Stimulated activated CD4-positive, alpha-beta T cell treated with anti-CD3 and anti-CD28 coated beads, Interleukin-2, amount 100 ng/mL, for 4 hours (primary cell): ENCODE data around the gene NISCH.
A peak's percentile ranks its signal among the peaks of the same experiment; 100 is the strongest.

Experiments used
- DNase-seq: peaks from one replicate; pipeline ENCODE4 v3.0.0-alpha.2; 2020; ENCODE audit warnings: low read depth

NISCH gene

DNA sequence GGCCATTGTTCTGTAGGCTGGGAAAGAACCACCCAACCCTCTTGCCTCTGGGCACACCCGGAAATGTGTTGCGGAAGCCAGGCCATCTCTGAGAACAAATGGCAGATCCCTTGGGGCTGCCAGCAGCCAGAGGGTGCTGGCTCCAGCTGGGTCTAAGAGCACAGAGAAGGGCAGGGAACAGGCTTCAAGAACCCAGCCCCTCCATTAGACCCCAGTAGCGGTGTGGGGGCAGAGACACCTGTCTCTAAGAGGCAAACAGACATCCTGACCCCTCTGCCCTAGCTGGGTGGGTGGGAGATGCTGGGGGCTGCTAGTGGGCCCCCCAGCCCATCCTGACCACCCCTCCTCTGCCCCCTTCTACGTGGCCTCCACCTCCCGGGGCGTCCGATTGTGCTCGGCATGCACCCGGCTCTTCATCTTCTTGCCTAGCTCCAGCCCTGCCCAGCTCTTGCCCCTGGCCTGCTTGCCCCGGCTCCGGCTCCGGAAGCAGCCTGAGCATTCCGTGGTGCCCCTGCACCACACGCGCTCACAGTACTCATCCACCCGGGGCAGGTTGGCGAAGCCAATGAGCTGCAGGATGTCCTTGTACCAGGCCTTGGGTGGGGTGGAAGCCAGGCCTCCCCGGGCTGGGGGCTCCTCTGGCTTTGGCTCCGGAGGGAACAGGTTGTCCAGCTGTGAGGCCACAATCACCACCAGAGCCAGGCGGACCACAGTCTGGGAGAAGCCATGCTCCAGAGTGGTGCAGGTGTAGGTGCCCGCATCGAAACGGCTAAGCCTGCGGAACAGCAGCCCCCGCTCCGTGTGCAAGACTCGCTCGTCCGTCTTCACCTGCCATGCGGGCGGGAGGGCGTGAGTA is 19.9 kb upstream of the NISCH start:
- no peak for DNase-seq

DNA sequence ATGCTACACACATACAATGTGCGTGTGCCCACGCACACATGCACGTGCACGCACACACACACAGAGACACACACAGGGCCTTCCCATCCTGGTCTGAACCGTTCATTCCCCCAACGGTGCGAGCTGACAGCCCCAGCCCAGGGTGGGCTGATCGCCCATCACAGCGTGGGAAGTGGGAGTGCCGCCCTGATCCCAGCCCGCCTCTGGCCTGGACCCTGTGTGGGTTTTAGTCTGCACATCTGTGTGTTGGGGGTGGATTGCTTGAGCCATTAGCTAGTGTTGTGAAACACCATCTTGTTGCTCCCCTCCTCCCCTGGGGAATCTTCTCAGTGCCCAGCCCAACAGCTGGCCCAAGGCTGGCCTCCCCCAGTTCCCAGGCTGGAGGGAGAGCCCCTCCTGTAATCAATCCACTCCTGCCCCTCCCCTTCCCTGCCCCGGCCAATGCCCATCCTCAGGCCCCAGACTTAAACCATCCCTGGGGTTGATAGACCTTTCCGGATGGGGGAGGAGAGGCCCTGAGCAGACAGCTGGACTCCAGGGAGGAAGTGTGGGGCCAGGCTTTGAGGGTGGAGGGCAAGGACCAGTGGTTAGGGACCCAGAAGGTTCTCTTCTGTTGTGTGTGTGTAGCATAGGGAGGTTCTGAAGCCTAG is 18.8 kb upstream of the NISCH start:
- DNase-seq = no peak

DNA sequence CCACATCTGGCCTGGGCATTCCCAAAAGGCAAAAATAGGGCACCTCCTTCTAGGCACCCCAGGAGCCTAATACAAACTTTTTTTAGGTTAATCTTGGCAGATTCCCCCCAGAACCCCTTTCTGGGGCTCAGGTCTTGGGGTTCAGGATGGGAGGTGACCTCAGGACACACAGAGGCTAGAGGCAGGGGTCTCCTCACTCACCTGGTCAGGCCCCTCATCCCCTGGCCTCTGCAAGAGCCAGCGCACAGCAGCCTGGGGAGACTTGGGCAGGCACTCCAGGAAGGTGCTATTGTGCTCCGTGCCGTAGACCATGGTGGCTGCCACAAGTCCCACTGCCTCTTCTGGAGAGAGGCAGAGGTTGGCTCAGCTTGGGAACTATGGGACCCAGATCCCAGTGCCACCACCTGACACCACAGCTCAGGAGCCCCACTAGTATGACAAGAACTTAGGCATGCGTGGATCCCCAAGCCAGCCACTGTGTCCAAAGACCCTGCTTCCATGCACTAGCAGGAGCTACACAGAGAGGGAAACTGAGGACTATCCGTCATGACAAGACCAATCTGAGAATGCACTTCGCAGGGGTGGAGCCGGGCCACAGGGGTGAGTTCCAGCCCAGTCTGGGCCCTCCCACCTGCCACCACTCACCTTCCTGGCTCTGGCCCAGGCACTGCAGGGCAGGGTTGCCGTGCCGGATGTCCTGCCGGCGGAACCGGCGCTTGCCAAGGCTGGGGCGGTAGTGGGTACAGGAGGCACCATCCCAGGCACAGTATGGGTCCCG is 17.9 kb upstream of the NISCH start:
- DNase-seq = no peak

DNA sequence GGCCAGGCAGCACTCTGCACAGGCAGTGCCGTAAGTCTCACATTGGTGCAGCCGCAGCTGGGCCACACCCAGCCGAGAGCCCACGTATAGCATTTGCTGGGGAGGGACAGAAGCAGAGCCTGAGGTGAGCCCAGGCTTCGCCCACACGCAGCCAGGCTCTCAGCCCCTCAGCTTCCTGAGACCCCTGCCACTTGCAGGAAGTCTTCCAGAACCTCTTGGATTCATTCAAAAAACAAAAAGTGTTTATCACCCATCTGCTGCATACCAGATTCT is 17.4 kb upstream of the NISCH start:
- no peak for DNase-seq

DNA sequence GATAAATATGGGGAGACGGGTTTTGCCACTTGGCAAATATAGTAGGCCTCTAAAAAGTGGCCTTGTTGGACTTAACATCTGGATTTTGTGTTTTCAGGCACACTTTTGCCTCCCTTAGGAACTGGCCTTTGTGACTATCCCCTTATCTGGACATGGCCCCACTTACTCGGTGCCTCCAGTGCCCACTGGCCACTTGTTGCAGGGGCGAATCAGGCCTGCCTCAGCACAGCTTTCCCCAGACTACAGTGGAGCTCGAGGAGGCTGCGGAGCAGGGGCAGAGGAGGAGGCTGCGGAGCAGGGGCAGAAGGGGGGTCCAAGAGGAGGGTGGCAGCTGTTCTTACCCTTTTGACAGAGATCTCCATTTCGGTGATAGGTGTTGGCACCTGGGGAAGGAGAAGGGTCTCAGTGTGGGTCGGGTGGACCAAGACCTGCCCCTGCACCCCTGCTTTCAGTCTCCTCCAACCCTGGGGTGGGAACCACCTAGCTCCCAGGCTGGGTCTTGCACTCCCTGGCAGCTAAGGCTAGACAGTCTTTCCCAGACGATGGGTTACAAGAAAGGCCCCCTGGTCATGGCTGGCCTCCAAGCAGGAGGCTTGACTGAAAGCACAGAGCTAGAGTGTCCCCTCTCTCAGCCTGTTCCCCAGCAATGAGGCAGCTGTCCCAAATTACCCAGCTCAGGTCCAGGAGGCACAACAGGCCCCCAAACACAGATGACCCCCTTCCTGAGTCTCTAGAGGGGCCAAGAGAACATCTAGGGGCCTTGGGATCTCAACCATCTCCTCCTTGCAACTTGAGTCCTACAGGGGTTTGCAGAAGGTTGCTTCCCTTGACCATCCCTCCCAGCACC is 16.6 kb upstream of the NISCH start:
- no peak for DNase-seq

DNA sequence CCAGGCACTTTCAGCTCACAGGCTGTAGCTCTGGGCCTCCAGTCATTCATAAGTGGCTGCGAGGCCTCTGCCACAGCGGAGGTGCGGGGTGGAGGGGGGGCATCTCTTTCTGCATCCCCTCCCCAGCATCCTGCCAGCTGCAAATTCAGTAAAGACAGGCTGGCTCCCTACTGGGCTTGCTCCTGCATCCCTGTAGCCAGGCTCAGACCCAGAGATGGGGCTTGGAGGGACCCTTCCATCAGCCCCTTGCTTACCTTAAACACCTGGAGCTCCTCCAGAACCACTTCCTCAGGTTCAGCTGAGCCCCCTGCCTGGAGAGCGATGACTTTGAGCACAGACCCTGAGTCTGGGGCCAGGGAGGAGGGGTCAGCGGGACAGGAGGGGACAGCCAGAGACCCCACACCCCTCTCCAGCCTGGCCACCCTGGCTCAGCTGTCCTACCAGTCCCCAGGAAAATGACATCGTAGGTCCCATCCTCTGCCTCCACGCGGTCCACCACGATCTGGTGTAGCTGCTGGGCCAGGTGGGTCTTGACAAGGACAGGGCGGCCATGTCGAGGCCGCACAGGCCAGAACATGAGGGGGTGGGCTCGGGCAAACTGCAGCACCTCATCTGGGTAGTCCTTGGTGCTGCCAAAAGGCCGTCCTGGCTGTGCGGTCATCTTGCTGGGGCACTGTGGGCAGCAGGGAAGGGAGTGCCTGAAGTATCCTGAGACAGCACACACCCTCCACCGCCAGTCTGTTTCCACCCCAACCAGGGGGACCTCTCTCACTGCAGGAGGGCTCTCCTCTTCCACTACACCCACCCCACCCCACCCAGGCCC is 15.8 kb upstream of the NISCH start:
- DNase-seq = no peak

DNA sequence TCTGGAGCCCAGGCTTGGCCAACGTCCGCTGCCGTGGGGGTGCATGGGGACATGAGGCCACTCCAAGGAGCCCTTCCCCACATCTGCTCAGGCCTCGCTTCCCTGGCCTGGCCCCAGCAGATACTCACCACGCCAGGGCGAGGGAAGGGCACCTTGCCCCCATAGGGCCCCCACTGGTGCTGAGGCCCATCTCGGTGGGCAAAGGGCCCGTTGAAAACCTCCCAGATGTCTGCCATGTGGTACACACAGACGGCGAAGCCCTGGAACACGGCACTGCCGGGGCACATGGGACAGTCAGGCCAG is 15.2 kb upstream of the NISCH start:
- no peak for DNase-seq

DNA sequence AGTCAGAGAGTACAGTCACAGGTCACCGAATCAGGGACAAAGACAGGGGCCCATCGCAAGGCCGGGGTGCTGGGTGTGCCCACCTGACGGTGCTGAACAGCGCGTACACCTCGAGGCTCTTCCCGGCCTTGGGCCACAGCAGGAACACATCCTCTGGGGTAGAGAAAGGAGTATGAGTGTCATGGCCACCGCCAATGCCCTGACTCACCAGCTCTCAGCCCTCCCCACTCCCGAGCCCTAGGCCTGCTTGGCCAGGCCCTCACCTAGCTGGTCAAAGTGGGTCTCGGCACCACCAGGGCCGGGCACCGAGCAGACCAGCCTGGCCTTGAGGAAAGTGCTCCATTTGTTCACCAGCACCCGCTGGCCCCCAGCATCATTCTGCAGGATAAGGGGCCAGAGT is 14.7 kb upstream of the NISCH start:
- no peak for DNase-seq

DNA sequence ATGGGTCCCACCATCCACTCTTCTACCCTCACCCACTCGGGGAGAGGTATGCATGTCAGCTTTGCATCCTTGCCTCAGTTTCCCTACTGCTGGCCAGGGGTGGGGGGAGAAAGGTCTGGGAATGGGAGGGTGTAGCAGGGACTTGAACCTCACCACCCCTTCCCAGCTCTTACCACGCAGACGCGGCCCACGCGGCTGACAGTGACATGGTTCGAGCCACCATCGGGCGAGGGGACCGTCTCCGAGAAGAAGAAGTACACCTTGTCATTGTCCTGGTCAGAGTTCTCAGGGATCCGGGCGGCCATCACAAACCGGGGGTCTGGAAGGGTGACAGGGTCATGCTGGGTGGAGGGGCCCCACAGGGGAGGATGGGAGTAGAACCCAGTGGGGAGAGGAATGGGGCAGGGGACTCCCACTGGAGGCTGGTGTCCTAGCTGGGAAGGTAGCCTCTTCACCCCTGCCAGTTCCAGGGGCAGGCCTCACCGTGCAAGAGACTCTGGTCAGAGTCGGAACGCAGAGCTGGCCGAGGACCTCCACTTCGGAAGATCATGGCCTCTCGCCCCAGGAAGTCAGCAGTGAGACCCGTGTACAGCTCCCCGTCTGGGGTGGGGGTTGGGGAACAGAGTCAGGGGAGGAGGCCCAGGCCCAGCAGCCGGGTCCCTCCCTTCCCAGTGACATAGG is 14.2 kb upstream of the NISCH start:
- DNase-seq = no peak

DNA sequence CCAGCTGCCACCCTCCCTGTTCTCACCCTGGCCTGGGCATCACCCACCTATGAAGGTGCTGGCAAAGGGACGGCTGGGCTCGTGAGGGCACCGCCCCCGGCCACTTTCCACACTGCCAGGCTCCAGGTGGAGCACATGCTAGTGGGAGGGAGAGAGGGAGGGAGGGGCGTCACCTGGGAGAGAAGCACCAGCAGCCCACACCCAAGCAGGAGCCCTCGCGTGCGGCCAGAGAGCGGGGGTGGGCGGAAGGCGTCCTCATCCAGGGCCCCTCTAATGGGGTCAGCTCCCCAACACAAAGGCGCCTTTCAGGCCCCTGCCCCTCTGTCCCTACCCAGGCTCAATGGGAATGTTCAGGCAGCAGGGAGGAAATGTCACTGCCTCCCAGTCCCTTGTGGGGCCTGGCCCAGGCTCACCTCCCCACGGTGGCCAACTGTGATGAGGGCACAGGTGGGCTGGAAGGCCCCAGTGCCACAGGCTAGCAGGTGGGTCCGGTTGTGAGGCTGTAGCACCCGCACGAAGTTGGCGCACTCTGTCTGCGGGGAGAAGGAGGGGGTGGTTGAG is 13.6 kb upstream of the NISCH start:
- DNase-seq = no peak

DNA sequence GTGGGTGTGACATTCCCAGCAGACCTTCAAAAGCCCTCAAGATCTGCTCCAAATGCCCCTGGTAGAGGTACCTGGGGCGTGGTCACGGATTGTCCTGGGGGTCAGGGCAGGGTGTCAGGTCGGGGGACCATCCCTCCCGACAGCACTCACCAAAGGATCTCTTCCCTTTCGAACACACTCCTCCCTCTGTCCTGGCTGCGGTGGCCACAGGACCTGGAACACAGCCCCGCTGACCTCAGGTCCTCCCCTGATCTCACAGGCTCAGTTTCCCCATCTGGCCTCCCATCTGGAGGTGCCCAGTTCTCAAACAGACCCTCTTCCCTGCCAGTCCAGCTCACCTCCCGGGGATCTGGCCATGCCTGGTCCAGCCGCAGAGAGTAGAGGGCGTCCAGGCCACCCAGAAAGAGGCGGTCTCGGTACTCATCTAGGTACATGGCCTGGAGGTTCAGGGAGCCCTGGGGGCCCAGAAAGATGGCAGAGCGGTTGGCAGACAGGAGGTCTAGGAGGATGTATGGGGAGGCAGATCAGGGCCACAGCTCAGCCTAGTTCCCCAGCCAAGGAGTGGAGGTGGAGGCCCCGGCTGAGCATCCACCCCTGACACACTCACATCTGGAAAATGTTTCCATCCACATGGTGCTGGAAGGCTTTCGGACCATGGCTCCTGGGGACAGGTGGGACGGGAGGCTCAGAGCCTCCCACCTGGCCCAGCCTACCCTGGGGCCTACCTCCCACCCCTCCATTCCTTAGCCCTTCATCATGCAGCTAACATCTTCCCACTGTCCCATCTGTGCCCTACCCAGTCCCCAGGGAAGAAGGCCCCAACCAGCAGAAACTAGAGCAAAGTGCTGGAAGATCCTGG is 12.8 kb upstream of the NISCH start:
- DNase-seq = no peak

DNA sequence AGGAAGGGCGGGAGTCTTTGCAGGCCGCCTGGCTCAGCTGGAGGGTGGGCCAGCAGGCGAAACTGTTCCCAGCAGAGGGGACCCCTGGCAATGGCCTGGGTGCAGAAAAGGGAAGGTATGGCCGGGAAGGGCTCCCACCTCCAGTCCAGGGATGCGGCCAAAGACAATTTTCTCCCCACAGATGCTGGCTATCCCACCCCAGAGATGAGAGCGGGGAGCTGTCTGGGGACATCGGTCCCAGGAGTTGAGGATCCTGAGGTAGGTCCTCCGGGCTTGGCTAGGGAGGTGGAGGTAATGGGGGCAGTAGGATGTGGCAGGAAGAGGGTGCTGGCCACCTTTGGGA is 12.2 kb upstream of the NISCH start:
- no peak for DNase-seq

DNA sequence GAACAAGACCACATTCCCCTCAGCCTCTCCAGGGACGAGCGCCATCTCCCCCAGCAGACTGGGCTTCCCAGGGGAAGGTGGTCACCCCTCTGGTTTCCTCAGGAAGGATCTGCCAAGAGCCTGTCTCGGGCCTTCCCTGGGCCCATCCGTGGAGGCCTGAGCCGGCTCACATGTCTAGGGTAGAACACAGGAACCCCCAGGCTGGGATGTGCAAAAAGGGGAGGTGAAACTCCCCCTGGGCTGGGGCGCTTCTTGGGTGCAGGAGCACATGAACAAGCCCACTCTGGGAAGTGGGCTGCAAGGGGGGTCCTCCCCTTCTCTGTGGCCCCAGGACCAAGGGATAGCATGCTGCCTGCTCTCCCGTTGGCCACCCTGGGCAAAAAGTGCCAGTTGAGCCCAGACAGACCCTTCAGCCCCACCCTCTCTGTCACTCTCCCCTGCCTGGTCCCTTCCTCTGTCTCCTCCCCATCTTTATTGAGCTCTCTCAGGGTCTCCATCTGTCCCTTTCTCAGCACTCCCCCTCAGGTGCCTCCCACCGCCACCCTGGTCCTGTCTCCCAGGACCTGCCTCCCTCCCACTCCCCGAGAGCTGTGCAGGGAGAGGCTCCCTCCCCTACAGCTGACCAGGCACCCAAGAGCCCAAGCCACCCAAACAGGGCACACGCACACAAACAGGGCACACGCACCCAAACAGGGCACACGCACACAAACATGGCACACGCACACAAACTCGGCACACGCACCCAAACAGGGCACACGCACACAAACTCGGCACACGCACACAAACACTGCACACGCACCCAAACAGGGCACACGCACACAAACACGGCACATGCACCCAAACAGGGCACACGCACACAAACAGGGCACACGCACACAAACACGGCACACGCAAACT is 11.4 kb upstream of the NISCH start:
- DNase-seq = no peak

DNA sequence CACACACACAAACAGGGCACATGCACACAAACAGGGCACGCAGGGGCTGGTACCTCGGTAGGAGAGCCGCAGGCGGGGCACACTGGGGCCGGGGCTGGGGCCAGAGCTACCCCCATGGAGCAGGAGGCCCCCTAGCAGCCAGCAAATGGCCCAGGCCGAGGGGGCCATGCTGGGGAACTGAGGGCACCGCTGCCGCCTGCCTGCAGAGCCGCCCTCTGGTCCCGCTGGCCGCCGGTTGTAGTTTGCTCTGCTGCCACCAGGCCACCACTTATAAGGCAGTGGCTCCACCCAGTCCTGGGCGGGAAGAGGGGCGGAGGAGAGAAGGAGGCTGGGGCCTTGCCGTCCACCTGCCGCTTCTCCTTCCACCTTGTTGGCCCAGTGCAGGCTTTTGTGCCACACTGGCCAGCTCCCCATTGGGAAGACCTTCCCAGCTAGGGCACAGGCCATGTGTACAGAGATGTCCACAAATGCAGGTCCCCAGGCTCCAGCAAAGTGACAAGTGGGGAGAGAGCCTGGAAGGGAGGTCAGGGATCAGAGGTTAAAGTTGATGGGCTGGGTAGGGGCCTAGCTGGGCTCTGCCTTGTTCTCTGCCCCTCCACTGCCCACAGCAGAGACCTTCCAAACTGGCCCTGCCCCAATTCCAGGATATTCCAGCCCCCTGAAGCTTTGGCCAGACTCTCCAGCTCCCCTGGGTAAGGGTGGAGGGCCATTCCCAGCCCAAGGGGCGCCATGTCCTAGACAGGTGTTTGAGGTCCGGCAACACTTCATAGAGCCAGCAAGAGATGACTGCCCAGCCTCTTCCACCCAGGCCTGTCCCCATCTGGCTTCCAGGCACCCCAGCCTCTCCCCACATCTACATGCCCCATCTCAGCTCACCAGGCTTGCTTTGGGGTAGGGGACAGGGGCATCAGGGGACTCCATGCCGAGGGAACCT is 10.3 kb upstream of the NISCH start, which contains the start of gene SEMA3G:
Gene SEMA3G, minus strand, starts transcription at position 244 of the 934 bp plus-strand sequence. Its CDS starts 76 bp downstream, at position 168.
- peak; percentile 32 for DNase-seq

DNA sequence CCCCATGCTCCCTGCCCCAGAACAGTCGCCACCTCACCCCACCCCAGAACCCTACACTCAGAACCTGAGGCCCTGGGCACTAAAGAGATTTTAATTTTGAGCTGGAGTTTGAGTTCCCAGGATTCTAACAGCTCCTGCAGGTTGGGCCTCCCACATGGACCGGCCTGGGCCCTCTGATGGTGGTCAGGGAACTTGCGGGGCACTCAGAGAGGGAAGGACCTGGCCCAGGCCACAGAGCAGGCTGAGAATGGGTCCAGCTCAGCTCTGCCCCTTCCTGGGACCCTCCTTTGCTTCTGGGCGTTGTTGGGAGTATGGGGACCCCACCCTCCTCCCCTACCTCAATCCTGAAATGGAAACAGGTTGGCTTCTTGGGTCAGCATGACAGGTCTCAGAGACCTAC is 9.4 kb upstream of the NISCH start:
- DNase-seq = no peak

DNA sequence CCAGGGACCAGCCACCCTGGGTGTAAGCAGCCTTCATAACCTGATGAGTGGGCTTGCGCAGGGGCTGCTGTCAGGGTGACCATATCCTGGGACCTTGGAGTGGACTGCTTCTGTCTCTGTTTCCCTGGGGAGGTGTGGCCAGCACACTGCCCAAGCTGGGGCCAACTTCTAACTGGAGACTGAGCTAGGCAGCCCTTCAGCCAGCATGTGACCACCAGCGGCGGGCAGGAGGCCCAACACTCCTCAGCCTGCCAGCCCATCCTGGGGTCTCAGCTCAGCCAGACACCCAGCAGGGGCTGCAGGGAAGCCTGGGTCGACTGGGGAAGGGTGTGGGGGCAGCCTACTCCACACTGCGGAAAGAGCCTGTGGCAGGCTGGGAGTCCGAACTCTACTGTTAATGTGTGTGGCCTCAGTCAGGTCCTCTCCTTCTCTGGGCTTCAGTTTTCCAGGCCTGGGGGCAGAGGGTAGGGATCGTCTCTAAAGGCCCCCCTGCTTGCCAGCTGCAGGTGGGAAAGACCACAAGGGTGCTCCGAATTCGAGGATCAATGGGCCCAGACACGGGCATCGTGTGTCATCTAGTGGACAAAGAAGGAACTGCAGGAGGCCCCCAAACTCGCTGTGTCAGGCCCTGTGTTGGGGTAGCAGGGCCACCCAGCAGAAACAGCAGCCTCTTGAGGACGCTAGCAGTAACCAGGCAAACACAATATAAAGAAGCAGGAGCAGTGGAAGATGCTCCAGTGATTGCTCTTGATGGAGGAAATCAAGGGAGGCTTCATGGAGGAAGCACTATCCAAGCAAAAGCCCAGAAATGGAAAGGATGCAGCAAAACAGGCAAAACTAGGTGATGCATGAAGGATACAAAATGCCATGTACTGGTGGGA is 8.5 kb upstream of the NISCH start:
- peak; percentile 45 for DNase-seq
